Testis (tissue), 2 donors: Measurements from ENCODE around the gene TMEM255B.

Experiments used
- CTCF ChIP-seq, 3 experiments: fragments of 450-650 bp in 2 of 3; fragments of 200-600 bp in 1 of 3; sonication (generic) in 1 of 3; IDR thresholded peaks; one replicate each; pipeline ENCODE4 v1.5.1; 2016 to 2019; ENCODE audit warnings: antibody characterized with exemption in 3 of 3, mild to moderate bottlenecking in 2 of 3, moderate library complexity in 1 of 3
- POLR2A ChIP-seq: fragments of 450-650 bp; IDR thresholded peaks from one replicate; pipeline ENCODE4 v1.6.1; 2017; ENCODE audit warnings: antibody characterized with exemption, mild to moderate bottlenecking, moderate library complexity

DNA sequence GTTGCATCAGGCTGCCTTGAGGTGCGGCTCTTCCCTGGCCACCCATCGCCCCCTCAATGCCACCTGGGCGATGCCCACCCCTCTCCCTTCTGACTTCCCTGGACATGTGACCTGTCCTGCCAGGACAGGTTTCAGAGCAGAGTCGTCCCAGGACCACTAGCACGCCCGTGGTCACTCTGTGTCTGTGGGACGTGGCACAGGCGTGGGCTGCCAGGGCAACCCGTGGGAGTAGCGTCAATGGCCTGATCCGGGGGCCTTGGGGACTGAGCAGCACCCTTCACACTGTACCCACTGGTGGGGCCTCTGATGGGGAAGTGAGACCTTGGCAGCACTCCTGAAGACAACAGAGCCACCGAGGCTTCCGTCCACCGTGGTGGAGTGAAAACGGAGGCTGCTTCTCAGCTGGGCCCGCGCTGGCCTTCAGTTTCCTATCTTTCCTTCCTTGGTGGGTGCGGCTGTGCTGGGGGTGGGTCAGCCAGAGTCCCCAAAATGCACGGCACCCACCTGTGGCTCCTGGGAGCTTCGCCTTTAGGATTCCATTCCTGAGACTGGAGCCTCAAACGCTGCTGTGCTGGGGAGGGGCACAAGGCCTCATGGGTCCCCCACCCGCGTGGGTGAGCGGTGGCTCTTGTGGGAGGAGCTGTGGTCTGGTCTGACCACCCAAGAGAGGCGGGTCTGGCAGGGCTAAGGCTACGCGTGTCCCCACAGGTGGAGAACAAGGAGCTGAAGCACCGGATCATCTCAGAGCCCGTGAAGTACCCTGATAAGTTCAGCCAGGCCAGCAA is 26.7 kb upstream of the TMEM255B start:
- TF ChIP-seq CTCF (IDR thresholded peaks at IDR 0.05) = no peak
- TF ChIP-seq POLR2A = no peak
